ENCODE results near the gene CA12.

CA12 gene

GRCh38 chr15:63364399-63365272, 17.0 kb downstream of the CA12 start:
- Histone ChIP-seq H3K4me3 (ENCODE audit: low read depth, low read length) (no peak overlapping the region), H3K27me3 (replicated peaks) (no peaks in the 10 kb centered on the region), H3K27ac (no peak overlapping the region), H3K36me3 (replicated peaks) (no peaks in the 10 kb centered on the region)
- TF ChIP-seq CTCF (IDR thresholded peaks at IDR 0.05; ENCODE audit: low read depth, low read length, missing control alignments): no peak
- in situ Hi-C loops (cut with HindIII; ENCODE audit: low pct_ligation_motif_present, low sequenced_read_pairs): no loop called here
- no peak for DNase-seq

- DNase-seq: no peak
- H3K27me3 ChIP-seq (replicated peaks): no peaks in the 10 kb centered on the region
- no peak overlapping the region for H3K4me3 ChIP-seq (ENCODE audit: low read depth, low read length)
- no peak for TF ChIP-seq CTCF (IDR thresholded peaks at IDR 0.05; ENCODE audit: low read depth, low read length, missing control alignments)
- in situ Hi-C loops (cut with HindIII; ENCODE audit: low pct_ligation_motif_present, low sequenced_read_pairs): no loop called here
- H3K27ac ChIP-seq: no peak overlapping the region
- H3K36me3 ChIP-seq (replicated peaks): no peaks in the 10 kb centered on the region
Observed at GRCh38 chr15:63363292-63363691, 18.4 kb downstream of the CA12 start.

- DNase-seq: no peak
- no peak for TF ChIP-seq CTCF (IDR thresholded peaks at IDR 0.05; ENCODE audit: low read depth, low read length, missing control alignments)
- H3K27ac ChIP-seq: no peak overlapping the region
- no peaks in the 10 kb centered on the region for H3K27me3 ChIP-seq (replicated peaks)
- H3K4me3 ChIP-seq (ENCODE audit: low read depth, low read length): no peak overlapping the region
- in situ Hi-C loops (cut with HindIII; ENCODE audit: low pct_ligation_motif_present, low sequenced_read_pairs): no loop called here
- H3K36me3 ChIP-seq (replicated peaks): no peaks in the 10 kb centered on the region
Observed at GRCh38 chr15:63362885-63363284, 18.8 kb downstream of the CA12 start.

- H3K4me3 ChIP-seq (ENCODE audit: low read depth, low read length): no peak overlapping the region
- peak; percentile 50 for DNase-seq
- no peak for TF ChIP-seq CTCF (IDR thresholded peaks at IDR 0.05; ENCODE audit: low read depth, low read length, missing control alignments)
- no peaks in the 10 kb centered on the region for H3K36me3 ChIP-seq (replicated peaks)
- no peak overlapping the region for H3K27ac ChIP-seq
- no peaks in the 10 kb centered on the region for H3K27me3 ChIP-seq (replicated peaks)
- in situ Hi-C loops (cut with HindIII; ENCODE audit: low pct_ligation_motif_present, low sequenced_read_pairs): no loop called here
Observed at GRCh38 chr15:63362196-63362595, 19.4 kb downstream of the CA12 start.

- in situ Hi-C loops (cut with HindIII; ENCODE audit: low pct_ligation_motif_present, low sequenced_read_pairs): no loop called here
- no peak overlapping the region for H3K4me3 ChIP-seq (ENCODE audit: low read depth, low read length)
- H3K36me3 ChIP-seq (replicated peaks): no peaks in the 10 kb centered on the region
- DNase-seq: no peak
- H3K27me3 ChIP-seq (replicated peaks): no peaks in the 10 kb centered on the region
- TF ChIP-seq CTCF (IDR thresholded peaks at IDR 0.05; ENCODE audit: low read depth, low read length, missing control alignments): no peak
- H3K27ac ChIP-seq: no peak overlapping the region
Observed at GRCh38 chr15:63360170-63360569, 21.5 kb downstream of the CA12 start.

Measured in brain microvascular endothelial cell (primary cell).